ENCODE results near the gene CYBB.

The CYBB gene

GRCh38 chrX:37812110-37812509 is 32.3 kb downstream of the CYBB start:
- H3K36me3 ChIP-seq (ENCODE audit: control insufficient read depth, insufficient read depth, low read length), result no peaks in the 10 kb centered on the region; the same call in 1 of the 2 replicates
- DNase-seq (ENCODE audit: extremely low read depth, insufficient read length), result no peak
- TF ChIP-seq CTCF (IDR thresholded peaks at IDR 0.05; ENCODE audit: insufficient read depth, low read length, poor library complexity, severe bottlenecking), result no peak
- no peak overlapping the region for H3K4me3 ChIP-seq (replicated peaks; ENCODE audit: low read depth, low read length)
- H3K27me3 ChIP-seq (replicated peaks; ENCODE audit: control insufficient read depth, insufficient read depth, low read length), result no peaks in the 10 kb centered on the region

DNA sequence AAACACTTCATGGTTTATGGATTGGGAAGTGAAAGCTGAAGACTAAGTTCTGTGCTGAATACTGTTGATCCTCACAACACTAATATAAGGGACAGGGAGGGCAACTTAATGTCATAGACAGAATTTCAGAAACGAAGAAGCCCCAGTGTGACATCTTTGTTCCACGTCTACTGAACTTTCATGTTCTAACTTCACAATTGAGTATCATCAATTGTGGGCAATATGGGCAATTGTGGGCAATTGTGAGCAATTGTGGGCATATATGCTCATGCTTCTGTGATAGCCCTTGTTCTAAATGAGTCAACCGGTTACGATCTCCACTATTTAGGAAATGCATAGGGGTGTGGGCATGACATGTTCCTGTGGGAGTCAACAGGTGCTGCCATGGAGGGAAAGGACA is 33.7 kb downstream of the CYBB start:
- Histone ChIP-seq H3K27me3 (replicated peaks; ENCODE audit: control insufficient read depth, insufficient read depth, low read length) (no peaks in the 10 kb centered on the region), H3K36me3 (ENCODE audit: control insufficient read depth, insufficient read depth, low read length) (no peaks in the 10 kb centered on the region; the same call in 1 of the 2 replicates), H3K4me3 (replicated peaks; ENCODE audit: low read depth, low read length) (no peak overlapping the region)
- no peak for DNase-seq (ENCODE audit: extremely low read depth, insufficient read length)
- TF ChIP-seq CTCF (IDR thresholded peaks at IDR 0.05; ENCODE audit: insufficient read depth, low read length, poor library complexity, severe bottlenecking), result no peak

DNA sequence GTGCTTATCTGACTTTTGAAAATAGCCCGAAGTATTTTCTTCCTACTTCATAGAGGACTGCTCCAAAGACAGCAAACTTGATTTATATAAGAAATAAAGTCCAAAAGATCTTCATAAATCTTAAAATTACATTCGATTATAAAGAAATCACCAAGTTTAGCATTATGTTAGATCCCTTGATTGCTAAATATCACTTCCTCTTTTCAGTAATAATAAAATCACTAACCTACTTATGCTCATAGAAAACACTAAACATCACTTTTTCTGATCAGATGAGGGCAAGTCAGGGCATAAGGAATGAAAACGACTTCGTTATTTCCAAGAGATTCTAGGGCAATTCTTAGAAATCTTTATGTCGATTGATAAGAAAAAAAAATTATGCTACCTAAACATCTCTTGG is 35.5 kb downstream of the CYBB start:
- DNase-seq (ENCODE audit: extremely low read depth, insufficient read length), result no peak
- no peaks in the 10 kb centered on the region for H3K36me3 ChIP-seq (ENCODE audit: control insufficient read depth, insufficient read depth, low read length)
- no peaks in the 10 kb centered on the region for H3K27me3 ChIP-seq (replicated peaks; ENCODE audit: control insufficient read depth, insufficient read depth, low read length)
- no peak overlapping the region for H3K4me3 ChIP-seq (replicated peaks; ENCODE audit: low read depth, low read length)
- TF ChIP-seq CTCF (IDR thresholded peaks at IDR 0.05; ENCODE audit: insufficient read depth, low read length, poor library complexity, severe bottlenecking), result no peak

GRCh38 chrX:37816766-37817165 is 36.9 kb downstream of the CYBB start:
- Histone ChIP-seq H3K36me3 (ENCODE audit: control insufficient read depth, insufficient read depth, low read length) (no peaks in the 10 kb centered on the region), H3K4me3 (replicated peaks; ENCODE audit: low read depth, low read length) (no peak overlapping the region), H3K27me3 (replicated peaks; ENCODE audit: control insufficient read depth, insufficient read depth, low read length) (no peaks in the 10 kb centered on the region)
- no peak for TF ChIP-seq CTCF (IDR thresholded peaks at IDR 0.05; ENCODE audit: insufficient read depth, low read length, poor library complexity, severe bottlenecking)
- DNase-seq (ENCODE audit: extremely low read depth, insufficient read length), result peak; percentile 41

DNA sequence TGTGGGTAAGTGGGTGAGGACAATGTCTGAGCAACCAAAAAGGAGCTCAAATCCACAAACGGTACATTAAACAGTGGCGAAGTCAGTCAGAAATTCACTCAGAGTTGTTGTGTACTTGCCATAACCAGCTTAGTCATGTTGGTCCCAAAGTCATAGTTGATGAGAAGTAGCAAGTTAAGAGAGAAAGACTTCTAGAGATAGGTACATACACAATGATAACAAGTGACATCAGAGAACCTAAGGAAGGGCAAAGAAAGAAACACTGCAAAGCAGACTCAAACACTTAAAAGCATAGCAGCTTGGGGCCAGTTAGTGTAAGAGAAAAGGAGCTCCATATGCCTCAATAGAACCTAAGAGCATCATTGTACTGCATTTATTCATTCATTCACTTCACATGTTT is 37.3 kb downstream of the CYBB start:
- no peak for DNase-seq (ENCODE audit: extremely low read depth, insufficient read length)
- no peak for TF ChIP-seq CTCF (IDR thresholded peaks at IDR 0.05; ENCODE audit: insufficient read depth, low read length, poor library complexity, severe bottlenecking)
- Histone ChIP-seq H3K4me3 (replicated peaks; ENCODE audit: low read depth, low read length) (no peak overlapping the region), H3K27me3 (replicated peaks; ENCODE audit: control insufficient read depth, insufficient read depth, low read length) (no peaks in the 10 kb centered on the region), H3K36me3 (ENCODE audit: control insufficient read depth, insufficient read depth, low read length) (no peaks in the 10 kb centered on the region)

DNA sequence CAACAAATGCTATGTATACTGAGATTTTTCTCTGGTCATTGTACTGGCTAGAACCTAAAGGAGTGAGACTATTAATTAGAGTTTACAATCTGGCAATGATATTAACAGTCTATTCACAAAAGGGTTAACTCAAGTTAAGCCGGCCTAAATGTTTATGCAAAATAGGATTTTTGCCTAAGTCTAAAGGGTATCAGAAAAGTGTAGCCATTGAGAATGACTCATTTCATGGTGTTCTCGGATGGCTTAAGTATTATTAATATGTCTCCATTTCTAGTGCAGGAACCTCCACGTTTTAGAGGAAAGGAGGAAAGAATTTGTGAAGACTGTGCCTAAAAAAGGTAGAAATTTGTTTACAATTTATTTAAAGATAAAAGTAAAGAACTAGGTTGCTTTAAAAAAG is 37.7 kb downstream of the CYBB start:
- no peak for DNase-seq (ENCODE audit: extremely low read depth, insufficient read length)
- Histone ChIP-seq H3K27me3 (replicated peaks; ENCODE audit: control insufficient read depth, insufficient read depth, low read length) (no peaks in the 10 kb centered on the region), H3K4me3 (replicated peaks; ENCODE audit: low read depth, low read length) (no peak overlapping the region), H3K36me3 (ENCODE audit: control insufficient read depth, insufficient read depth, low read length) (no peaks in the 10 kb centered on the region)
- no peak for TF ChIP-seq CTCF (IDR thresholded peaks at IDR 0.05; ENCODE audit: insufficient read depth, low read length, poor library complexity, severe bottlenecking)

All from GM06990 (cell line).